ENCODE results near the gene SWAP70.
"Not testable (repeated sequence)": the region's sequence is repeated elsewhere in the genome, so short reads cannot be mapped to it uniquely, and the experiment has no call there.

SWAP70 gene

DNA sequence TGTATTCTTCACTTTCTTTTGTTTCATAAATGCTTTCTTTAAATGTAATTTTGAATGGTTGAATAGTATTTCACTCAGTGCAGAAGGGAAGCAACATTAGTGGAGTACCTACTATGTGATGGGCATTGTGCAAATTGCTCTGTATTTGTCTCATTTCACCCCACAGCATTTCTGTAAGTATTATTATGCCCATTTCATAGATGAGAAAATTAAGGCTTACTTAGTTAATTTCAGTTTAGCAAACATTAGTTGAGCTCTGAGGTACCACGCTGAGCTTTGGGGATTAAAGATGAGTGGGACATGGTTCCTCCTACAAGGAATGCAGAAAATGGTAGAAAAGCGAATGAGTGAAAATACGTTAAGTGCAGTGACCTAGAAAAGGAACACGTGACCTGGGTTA is 58.1 kb downstream of the SWAP70 start:
- no peak for DNase-seq (ENCODE audit: low read depth, low spot score)

DNA sequence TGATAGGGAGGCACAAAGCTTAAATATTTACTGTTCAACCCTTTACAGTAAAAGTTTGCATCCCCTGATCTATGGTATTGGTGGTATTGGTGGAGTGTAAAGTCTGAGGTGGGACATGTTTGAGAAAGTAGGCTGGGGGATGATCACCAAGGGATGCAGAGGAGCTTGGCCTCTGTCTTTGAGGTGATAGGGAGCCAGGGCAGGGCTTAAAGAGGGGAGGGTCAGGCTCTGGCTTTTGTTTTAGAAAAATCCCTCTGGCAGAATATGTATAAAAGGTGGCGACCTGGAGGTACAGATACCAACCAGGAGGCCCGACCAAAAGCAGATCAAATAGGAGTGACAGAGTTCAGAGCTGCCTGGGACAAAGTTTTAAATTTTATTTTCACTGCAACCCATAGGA is 59.0 kb downstream of the SWAP70 start:
- no peak for DNase-seq (ENCODE audit: low read depth, low spot score)

DNA sequence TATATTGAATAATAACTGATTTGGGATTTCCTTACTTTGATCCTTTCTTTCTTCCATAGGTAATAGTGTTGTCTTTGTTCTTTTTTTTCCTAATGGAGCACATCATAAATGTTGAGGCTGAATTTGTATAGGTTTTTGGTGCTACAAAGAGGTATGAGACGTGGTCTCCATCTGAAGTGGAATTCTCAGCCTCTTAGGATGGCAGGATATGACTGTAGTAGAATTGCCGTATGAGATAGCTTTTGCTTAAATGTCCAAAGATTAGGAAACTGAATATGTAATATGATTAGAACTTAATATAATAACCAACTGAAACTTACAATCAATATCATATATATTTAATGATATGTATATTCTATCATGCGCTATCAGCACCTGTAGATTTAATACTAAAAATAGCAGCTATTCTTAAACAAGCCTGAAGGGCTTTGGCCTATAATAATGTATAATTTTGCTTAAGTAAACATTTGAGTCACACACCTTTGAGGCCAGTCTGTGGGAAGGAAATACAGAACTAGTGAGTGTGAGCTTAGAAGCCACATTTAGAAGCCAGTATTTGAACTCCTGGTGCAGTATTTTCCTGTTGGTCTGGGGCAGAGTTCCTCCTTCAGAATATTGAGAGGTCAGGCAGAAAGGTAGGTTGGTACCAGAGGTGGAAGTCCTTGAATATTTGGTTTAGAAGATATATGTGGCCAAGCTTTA is 62.6 kb downstream of the SWAP70 start:
- no peak for DNase-seq (ENCODE audit: low read depth, low spot score)

DNA sequence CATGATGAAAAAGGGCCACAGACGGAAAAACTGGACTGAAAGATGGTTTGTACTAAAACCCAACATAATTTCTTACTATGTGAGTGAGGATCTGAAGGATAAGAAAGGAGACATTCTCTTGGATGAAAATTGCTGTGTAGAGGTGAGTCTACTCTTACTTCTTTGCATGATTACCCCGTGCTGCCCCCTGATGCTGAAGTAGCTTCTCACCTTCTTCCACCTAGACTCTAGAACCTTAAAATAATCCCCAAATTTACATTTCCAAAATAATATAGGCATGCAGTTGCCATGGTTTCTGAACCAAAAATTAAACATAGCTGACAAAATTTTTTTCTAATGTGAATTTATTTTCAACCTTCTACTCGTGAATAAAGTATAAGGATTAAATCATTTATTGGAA is 64.2 kb downstream of the SWAP70 start:
- DNase-seq (ENCODE audit: low read depth, low spot score) = no peak

DNA sequence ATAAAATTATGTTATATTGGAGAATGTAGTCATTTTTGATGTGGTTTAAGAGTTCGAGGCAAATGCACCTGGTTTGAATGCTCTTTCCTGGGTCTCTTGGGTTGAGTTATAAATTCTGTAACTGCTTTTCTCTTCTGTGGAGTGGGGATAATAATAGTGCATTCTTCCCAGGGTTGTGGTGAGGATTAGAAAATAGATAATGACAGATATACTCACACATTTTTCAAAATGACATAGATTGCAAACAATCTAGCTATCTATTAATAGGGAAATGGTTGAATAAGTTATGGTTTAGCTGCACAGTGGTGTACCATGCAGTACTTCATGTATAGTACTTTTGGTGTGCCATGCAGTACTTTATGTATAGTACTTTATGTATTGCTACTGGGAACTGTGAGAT is 67.4 kb downstream of the SWAP70 start:
- DNase-seq (ENCODE audit: low read depth, low spot score) = no peak

DNA sequence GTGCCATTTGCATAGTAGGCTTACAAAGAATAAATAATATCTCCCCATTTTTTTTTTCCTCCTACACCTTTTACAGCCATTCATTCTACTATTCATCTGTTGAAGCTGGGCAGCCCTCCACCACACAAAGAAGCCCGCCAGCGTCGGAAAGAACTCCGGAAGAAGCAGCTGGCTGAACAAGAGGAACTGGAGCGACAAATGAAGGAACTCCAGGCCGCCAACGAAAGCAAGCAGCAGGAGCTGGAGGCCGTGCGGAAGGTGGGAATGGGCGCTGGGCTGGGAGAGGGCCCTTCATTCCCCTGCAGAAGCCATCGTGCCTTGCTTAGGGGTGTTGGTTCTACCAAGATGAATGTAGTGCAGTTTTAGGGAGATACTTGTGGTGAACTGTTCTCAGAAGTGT is 68.6 kb downstream of the SWAP70 start:
- no peak for DNase-seq (ENCODE audit: low read depth, low spot score)

DNA sequence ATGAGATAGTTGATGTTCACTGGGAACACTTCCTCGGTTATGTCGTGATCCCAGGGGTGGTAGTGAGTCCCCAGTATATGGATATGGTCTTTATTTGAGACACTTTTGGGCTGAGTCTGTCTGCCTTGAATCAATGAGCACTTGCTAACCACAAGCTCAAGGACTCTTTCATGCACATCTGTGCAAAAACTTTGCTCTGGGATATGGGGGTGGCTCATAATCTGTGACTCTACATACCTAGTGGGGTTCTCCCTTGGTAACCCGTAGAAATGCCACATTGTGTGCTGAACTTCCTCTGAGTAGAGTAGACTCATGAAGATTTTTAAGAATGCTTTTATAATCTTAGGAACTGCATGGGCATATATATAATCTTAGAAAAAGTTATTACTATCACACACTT is 69.3 kb downstream of the SWAP70 start:
- DNase-seq (ENCODE audit: low read depth, low spot score) = no peak

DNA sequence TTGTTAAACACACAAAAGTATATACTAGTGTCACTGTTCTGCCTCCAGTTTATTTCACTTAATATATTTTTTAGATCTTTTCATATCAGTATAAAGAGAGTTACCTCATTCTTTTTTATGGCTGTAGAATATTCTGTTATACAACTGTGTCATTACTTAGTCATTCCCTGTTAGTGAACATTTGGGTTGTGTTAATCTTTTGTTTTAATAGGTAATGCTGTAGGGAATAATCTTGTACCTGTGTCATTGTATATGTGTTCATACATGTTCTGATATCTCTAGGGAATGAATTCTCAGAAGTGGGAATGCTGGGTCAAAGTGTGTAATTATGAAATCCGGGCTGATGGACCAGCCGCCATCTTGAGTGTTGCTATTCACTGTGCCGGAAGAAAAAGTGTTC is 71.4 kb downstream of the SWAP70 start:
- DNase-seq (ENCODE audit: low read depth, low spot score) = no peak

DNA sequence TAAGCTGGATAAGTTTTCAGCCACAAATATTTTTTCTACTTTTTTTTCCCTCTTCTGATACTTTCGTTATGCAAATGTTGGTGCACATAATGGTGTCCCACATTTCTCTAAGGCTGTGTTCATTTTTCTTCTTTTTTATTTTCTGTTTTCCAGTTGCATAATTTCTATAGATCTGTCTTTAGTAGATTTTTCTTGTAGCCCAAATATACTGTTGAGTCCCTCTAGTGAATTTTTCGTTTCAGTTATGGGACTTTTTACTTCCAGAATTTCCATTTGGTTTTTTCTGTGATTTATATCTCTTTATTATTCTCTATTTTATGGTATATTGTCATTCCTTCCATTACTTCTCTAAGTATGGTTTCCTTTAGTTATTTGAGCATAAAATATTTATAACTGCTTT is 72.0 kb downstream of the SWAP70 start:
- no peak for DNase-seq (ENCODE audit: low read depth, low spot score)

DNA sequence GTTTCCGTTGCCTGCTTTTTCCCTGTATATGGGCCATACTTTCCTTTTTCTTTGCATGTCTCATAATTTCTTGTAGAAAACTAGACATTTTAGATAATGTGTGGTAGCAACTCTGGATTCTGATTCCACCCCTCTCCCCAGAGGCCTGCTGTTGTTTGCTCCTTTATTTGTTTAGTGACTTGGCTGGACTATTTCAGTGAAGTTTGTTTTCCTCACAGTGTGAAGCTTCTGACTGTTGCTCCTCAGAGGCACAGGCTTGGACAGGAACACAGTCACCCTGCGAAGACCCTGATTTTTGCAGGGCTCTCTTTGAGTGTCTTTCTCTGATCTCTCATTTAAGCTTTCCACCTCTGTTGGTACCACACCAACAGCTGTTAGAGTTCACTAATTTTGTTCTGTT is 72.5 kb downstream of the SWAP70 start:
- DNase-seq (ENCODE audit: low read depth, low spot score) = no peak

DNA sequence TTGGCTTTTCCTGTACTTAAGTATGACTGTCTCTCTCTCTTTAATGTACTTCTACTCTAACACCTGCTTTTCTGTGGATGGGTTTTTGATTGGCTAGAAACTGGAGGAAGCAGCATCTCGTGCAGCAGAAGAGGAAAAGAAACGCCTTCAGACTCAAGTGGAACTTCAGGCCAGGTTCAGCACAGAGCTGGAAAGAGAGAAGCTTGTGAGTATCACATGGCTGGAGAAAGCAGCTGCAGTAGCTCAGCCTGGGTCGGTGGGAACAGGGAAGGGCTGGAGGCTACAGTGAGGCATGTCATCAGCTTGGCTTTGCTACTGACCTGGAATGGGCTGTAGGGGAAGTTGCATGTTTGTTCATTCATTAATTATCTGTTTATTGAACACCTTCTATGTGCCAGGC is 74.2 kb downstream of the SWAP70 start:
- DNase-seq (ENCODE audit: low read depth, low spot score) = no peak

DNA sequence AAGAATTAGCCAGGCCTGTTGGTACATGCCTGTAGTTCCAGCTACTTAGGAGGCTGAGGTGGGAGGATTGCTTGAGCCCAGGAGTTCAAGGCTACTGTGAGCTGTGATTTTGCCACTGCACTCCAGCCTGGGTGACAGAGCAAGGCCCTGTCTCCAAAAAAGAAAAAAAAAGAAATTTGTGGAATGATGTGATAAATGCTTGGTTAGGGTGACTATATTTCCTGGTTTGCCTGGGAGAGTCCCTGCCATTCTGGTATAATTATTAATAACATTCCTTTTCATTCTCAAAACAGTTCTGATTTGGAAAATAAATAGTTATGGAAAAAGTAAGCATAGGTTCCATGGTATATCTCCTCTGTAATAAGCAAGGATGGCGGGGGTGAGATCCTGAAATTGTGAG is 74.8 kb downstream of the SWAP70 start:
- no peak for DNase-seq (ENCODE audit: low read depth, low spot score)

DNA sequence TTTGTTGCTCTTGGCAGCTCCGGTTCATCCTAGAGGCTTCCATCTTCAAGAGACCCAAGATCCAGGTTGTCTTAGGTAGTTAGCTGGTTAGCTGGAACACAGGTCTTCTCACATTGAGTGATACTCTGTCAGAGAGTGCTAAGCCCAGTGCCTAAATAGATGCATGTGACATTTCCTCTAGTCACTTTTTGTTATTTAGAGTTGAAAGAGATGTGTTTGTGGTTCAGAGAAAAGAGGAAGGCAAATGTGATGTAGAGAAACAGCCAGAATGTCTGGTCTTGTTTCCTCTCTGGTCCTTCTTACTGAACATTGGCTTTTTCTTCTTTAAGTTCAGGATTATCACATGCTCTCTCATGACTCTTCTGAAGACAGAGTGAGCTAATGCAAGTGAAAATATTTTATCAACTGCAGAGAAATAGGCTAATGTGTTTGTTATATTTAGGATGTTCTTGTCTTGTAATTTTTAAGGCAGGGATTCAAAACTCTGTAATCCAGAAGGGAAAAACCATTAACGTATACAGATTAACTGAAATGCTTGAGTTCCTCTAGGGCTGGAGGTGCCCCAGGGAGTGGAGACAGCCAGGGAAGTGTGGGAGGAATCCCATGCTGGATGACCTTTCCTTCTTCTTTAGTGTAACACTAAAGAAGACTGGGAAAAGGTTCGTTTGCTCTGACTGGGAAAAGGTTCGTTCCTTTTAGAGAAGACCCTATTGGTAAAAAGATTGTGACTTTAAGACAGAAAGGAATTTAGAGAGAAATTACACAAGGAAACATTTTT is 75.4 kb downstream of the SWAP70 start:
- no peak for DNase-seq (ENCODE audit: low read depth, low spot score)

DNA sequence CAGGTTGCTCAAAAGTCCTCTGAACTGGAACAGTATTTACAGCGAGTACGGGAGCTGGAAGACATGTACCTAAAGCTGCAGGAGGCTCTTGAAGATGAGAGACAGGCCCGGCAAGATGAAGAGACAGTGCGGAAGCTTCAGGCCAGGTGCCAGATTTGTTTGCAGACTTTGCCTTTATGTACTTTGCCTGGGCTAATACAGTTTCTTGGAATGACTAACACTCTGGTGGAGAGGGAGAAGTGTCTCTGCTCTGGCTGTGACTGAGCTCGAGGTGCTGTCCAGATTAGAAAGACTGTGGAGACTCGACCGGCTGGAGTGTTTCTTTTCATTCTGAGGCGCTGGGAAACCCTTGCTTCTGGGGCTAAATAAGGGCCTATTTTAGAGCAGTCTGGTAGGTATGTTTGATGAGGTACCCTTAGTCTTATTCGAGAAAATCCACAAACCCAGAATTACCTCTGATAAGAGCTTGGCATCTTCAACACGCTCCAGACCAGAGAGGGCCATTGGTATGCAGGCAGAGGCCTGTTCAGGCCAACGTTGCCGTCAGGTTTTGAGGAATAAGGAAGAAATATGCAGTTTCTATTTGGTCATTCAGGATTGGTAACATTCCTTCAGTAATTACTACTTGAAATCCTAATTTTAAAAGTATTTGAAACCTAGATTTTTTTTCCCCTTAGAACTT is 76.5 kb downstream of the SWAP70 start:
- no peak for DNase-seq (ENCODE audit: low read depth, low spot score)

DNA sequence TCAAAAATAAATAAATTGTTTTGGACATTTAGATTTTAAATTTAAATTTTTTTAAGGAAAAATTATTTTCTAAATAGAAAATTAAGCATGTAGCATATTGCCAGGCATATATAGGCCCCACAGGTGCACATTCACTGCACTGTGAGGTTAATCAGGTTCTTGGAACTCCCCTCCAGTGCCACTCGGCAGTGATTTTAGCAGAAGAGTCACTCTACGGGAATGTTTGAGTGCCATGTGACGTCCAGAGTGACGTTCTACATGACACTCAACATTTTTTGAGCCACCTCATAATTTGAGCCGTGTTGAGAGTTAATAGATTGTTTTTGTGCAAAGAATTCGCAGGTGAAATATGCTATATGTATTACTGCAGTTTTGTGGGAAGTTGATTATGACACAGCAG is 77.4 kb downstream of the SWAP70 start:
- DNase-seq (ENCODE audit: low read depth, low spot score) = no peak

DNA sequence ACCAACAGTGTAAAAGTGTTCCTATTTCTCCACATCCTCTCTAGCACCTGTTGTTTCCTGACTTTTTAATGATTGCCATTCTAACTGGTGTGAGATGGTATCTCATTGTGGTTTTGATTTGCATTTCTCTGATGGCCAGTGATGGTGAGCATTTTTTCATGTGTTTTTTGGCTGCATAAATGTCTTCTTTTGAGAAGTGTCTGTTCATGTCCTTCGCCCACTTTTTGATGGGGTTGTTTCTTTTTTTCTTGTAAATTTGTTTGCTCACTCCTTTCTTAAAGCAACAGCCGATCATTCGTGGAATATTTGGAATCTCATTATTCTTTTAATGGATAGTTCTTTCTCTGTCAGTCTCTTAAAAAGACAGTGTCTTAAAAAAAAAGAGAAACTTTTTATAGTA is 79.6 kb downstream of the SWAP70 start:
- DNase-seq (ENCODE audit: low read depth, low spot score) = not testable (repeated sequence)

DNA sequence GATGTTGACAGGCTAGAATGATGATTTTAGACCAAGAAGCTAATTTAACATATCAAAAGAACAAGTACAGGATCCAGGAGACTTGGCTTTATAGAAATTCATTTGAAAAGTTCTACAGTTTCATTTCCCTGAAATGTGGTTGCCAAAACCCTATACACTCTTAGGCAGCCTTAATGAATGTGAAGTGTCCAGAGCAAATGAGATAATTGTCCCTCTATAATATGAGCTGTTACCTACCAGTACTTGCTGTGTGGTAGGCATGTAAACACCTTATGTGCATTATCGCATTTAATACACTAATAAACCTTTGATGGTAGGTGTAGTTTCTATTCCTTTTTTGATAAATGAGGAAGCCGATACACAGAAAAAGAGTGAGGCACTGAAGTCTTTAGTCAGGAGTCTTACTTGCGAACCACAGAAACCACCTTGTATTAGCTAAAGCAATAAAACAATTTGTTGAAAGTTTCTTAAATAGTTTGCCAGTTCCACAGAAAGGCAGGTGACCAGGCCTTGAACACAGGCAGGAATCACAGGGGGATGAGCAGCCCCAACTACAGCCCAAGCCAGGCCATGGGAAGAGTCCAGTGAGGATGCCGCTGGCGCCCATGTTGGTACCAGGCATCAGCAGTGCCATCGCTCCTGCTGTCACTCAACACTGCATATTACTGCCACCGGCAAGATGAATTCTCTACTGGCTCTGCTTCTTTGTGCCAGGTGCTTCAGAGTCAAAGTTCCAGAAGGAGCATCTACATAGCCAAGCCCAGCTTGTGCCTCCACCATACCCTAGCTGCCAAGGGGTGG is 81.7 kb downstream of the SWAP70 start:
- DNase-seq (ENCODE audit: low read depth, low spot score) = no peak

DNA sequence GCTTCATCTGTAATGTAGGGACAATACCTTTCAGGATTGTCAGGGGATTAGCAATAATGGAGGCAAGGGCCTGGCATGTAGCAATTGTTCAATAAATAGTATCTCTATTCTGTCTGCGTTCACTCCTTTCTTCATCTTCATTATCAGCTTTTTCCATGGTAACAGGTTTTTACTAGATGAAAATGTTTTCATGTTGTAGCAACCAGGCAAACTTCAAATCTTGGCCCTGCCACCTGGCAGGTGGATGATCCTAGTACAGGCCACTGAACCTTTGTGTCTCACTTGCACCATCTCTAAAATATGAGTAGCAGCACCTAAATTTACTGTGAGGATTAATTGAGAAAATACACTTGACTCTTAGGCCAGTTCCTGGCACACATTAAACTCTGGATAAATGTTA is 83.4 kb downstream of the SWAP70 start:
- DNase-seq (ENCODE audit: low read depth, low spot score) = no peak

DNA sequence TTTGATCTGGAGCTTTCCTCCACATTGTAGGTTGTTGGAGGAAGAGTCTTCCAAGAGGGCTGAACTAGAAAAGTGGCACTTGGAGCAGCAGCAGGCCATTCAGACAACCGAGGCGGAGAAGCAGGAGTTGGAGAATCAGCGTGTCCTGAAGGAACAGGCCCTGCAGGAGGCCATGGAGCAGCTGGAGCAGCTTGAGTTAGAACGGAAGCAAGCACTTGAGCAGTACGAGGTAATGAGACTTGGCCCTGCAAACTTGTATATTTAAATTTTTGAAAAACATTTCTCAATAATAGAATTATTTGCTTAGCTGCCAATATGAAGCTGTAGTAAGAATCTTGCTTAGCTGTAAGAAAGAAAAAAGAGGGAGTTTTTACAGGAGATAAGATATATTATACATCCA is 84.0 kb downstream of the SWAP70 start:
- no peak for DNase-seq (ENCODE audit: low read depth, low spot score)

DNA sequence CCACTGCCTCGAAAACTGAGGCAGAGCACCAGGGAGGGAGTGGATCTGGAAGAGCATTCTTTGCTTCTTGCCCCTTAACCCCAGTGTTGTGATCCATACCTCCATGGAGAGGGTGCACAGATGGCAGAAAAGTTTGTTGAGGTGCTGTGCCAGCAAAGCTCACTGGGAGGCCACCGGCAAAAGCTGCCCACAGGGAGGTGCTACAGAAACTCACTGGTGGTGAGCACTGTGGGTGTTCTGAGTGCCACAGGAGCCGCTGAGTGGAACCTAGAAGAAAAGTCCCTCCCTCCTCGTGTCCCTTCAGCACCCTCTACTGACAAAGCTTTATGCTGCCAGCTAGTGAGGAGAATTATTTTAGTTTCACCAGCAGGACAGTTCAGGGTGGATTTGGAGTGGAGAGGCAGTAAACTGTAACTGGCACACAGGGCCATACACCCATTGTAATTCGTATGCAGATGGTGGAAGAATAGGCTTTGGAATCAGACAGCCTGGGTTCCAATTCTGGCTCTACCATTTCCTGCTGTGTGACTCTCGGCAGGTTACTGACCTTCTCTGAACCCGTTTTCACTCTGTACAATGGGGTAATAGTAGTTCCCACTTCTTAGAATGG is 84.6 kb downstream of the SWAP70 start:
- peak; percentile 70 for DNase-seq (ENCODE audit: low read depth, low spot score)

DNA sequence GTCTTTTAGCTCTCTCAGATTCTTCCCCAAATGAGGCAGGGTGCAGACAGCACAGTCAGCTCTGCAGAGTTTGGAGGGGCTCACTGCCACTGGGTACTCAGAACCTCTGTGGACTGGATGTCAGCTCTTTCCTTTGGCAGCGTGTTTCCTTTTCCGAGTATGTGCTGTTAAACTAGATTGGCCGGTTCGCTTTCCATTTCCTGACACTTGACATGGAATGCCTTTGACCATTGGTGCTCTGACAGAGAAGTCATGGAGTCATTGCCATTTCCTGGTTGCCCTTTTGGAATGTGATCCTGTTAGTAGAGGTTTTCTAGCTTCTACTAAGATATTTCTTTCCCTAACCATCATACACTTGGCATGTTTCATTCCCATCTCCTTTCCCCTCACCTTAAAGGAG is 86.7 kb downstream of the SWAP70 start:
- no peak for DNase-seq (ENCODE audit: low read depth, low spot score)

DNA sequence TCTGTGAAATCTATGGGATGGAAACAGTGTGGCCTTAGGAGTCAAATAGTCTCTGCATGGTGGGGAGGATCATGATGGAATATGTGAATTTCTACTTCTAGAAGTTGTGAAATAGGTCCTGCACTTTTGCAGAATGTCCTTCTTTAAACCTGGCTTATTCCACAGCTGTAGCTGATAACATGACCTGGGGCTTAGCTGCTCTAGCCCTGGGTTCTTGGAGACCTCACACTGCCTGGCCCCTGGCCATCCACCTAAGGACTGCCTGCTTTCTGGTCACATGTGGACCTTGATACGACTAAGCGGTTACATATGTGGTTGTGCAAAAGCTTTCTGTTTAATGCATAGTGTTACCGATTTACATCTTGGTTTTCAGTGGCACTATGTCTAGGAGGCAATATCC is 88.2 kb downstream of the SWAP70 start:
- no peak for DNase-seq (ENCODE audit: low read depth, low spot score)

All from ELF-1 (cell line).